GM19035 (cell line): ENCODE data around the gene TXNDC11.

Experiments
- ATAC-seq: cut with Tn5 transposase; IDR thresholded peaks from one replicate; pipeline ENCODE4 v1.9.1; 2021; ENCODE audit not compliant: unreplicated experiment

TXNDC11 gene

DNA sequence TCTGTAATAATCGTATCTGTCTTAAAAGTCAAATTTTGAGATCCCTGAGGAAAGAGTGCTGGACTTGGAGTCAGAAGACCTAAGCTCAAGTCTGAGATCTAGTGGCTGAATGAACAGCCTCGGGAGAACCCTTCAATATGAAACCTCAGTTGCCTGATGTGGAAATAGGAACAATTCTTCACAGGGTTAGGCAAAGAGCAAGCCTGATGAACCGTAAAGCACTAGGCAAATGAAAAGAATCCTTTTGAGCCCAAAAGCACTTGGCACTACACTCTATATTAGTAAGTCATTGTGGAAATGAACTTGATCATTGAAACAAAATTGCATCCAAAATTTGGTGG, 20.2 kb downstream of the TXNDC11 start:
- ATAC-seq: no peak

DNA sequence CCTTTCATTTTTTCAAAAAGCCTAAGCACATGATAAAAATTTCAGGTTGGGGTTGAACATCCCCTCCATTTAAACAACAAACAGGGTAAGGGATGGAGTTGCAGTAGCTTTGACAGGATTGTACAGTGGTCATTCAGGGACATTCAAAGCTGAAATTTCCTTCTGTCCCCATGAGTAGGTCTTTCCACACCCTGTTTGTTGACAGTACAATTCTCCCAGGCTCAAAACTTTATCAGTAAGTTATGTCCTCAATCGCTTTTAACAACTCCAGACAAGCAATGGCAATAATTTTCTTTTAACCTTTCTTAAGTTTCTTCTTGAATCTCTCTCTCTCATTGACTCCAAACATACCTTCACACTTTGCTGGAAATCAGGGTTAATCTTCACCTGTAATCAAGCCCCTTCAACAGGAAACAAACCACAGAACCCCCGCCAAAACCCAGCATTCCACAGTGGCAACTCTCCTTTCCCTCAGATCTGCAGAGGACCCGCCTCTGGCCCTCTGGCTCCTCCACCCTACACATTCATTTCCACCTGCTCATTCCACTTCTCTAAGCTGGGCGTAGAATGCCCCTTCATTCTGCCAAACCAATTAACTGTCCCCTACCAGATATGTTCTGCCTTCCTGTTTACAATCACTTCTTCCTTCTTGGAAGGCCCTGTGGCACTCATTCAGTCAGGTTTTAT, 20.7 kb downstream of the TXNDC11 start:
- ATAC-seq: no peak

DNA sequence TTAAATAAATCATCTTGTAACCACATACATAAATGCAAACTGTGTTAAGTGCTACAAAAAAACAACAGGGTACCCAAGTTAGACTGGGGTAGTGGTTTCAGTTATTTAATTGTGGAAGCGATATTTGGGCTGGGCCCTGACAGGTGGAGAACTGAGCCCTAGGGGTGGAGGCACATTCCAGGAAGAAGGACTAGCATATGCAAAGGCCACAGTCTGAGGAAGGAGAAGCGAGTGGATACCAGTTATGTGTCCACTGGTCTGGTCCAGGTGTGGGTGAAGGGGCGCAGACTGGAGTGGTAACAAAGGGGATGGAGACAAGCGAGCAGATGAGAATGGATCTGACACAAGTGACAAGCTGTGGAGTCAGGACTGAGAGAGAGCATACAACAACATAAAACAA, 22.9 kb downstream of the TXNDC11 start:
- ATAC-seq: no peak

DNA sequence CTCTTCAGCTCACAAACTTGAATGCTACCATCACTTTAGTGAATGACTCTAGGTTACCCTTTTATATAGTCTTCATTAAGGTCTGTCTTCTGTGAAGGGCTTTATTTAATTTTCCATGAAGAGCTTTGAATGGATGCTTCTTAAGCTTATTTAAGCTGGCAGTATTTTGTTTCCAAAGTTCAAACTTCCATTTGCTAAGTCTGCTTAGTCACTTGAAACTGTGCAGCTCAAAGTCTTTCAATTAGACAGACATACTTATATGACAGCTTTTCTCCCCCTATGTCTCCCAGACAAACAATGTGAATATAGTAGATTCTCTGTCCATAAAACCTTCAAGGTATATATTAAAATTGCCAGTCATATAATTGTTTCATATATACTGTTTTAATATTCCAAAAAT, 23.5 kb downstream of the TXNDC11 start:
- no peak for ATAC-seq

DNA sequence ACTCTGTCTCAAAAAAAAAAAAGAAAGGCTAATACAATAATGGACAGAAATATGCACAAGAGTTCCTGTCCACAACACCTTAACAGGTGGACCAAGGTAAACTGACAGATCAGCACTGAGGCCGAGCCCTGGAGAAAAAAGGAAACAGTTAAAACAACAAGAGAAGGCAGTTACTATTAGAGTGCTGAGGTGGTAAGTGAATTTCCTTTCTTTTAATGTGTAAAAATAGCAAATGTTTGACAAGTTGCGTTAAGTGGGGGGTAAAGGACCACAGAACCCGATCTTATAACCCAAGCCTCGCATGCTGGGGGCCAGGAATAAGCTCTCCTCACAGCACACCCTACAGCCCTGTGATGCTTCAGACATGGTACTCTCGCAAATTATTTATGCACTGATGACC, 24.8 kb downstream of the TXNDC11 start:
- no peak for ATAC-seq

DNA sequence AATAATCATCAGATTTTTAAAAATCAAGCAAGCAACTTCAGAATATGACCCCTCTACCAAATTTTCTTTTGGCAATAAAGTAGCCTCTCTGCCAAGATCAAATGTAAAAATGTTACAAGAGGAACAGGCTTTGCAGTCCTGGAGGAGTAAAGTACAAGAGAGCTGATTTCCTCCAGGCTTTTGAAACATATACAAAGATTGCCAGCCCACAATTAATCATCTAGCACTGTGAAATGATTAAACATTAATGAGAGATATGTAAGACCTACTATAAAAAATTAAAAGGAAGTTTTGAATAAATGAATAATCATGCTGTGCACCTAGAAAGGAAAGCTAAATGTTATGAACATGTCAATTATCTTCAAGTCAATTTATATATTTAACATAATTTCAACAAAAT, 26.3 kb downstream of the TXNDC11 start:
- no peak for ATAC-seq

DNA sequence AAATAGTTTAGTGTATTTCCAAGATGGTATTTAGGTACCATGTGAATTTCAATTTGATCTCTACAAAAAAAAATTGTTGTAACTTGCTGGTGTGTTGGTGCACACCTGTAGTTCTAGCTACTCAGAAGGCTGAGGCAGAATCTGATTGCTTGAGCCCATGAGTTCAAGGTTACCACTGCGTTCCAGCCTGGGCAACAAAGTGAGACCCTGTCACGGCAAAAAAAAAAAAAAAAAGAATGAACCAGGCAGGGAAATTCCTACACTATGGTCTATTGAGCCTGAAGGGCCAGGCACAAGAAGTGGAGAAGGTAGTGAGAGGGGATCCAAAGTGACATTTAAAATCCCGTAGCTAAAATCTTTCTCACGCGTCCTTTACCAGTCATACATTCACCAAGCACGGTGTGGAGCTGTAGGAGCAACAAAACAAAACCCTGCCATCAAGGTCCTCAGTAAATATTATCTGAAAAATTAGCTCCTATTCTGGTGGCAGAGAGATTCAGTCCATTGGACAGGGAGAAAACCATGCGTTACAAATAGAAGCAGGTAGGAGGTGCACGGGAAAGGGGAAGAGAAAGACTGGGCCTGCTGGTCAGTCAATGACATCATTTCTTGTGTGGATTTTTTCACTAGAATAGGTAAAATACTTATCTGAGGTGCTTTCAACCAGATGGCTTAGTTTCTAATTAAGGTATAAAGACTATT, 27.3 kb downstream of the TXNDC11 start:
- no peak for ATAC-seq

DNA sequence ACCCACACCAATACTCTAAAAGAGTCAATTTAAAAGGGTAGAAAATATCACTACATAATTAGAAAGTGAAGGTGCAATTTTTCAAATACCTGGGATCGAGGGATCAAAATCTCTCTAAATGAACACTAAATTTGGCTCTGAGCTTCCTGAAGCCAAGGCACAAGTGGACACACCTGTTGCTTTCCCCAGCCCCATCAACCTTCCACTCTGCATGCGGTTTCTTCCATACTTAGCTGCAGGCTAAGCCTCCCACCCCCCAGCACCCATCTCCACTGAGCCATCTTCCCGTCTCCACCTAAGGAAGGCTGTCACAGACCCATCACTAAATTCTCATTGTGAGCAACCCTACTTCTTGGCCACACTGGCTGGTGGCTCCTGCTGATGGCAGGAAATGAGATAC, 30.5 kb downstream of the TXNDC11 start:
- no peak for ATAC-seq

DNA sequence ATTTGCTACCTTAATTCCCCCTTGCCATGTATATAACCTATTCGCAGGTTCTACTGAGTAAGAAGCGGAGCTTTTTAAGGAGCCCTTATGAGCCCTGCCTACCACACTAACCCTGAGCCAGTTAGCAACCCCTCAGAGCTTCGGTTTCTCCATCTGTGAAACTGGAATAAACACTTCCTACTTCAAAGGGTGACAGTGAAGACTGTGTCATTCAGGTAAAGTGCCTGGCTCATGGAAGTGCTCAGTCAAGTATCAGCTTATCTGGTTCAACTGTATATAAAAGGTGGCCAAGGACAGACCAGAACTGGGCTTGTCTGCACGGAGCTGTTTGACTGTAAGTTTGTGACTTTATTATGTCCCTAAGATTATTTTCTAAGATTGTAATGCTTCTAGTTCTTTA, 31.0 kb downstream of the TXNDC11 start:
- ATAC-seq: no peak

DNA sequence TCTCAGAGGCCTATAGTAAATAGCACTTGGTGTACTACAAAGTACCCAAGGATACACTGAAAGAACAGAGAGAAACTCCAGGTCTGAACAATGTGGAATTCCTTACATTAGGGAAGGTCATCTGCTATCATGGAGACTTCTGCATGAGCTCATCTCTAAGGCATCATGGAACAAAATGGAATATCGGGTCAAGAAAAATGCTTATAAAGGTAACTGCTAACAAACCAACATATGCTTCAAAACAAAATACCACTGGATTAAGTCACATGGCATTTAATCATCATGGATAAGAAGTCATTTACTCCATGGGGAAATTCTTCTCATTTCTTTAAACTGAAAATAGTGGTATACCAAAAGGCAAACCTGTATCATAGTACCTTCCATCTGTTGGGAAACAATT, 34.2 kb downstream of the TXNDC11 start:
- no peak for ATAC-seq

DNA sequence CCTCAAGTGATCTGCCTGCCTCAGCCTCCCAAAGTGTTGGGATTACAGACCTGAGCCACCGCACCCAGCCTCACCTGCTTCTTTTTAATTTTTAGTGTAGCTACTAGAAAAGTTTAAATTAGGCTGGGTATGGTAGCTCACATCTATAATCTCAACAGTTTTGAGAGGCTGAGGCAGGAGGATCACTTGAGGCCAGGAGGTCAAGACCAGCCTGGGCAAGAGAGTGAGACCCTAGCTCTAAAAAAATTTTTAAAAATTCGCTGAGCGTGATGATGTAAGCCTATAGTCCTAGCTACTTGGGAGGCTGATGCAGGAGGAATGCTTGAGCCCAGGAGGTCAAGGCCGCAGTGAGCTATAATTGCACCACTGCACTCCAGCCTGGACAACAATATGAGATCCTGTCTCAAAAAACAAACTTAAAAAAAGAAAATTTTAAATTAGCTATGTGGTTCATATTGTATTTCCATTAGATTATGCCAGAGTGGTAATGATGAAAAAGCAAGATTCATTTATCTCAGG, 34.9 kb downstream of the TXNDC11 start:
- no peak for ATAC-seq

DNA sequence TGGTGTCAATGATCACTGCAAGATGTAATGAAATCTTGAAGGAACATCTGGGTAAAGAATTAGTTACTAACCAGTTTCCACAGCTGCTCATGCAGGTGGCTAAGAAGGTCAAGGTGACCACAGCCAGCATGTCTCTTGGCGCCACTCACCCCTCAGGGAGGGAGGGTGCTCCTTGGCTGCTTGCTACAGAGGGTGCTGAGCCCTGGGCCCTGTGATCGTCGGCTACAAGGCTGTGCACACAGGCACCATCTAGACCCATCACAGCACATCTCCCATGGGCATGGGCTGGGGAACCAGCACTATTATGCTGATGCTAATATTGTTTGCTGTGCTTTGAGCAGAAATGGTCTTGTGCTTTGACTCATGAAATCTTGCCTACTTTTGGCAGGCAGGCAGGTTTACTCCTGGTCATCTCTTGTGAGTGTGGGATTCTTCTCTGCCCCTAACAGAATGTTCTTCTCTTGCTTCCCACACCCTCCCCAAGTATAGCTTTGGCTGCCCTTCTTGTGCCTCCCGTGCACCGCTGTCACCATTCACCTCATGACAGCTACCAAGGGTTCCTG, 36.4 kb downstream of the TXNDC11 start:
- no peak for ATAC-seq

DNA sequence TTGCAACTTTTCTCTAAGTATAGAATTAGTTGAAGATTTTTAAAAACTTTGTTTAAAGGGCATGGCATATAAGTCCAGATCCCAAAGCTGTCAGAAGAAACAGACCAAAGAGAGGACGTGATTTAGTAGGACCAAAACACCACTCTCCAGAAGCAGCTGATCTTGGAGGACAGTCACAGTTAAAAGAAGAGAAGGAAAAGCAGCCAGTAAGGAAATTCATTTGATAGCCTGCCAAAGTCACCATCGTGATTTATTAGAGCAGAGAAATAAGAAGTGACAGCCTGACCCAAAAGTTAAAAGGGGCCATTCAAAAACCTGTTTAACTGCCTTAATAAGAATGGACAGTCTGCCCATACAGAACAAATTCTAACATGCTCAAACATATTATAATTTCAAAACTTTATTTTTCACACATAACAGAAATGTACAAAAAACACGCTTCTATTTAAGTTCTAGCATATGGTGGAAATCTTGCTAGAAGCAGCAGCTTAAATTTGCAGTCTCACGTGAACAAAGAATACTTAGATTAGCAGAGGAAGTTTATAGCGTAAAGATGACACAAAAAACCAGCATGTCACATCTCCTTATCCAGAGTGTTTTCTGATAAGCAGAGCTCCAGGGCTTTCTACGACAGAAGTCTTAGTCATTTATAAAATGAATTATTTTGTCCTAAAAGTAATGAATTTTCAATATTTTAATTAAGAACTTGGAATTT, 37.2 kb downstream of the TXNDC11 start:
- no peak for ATAC-seq

DNA sequence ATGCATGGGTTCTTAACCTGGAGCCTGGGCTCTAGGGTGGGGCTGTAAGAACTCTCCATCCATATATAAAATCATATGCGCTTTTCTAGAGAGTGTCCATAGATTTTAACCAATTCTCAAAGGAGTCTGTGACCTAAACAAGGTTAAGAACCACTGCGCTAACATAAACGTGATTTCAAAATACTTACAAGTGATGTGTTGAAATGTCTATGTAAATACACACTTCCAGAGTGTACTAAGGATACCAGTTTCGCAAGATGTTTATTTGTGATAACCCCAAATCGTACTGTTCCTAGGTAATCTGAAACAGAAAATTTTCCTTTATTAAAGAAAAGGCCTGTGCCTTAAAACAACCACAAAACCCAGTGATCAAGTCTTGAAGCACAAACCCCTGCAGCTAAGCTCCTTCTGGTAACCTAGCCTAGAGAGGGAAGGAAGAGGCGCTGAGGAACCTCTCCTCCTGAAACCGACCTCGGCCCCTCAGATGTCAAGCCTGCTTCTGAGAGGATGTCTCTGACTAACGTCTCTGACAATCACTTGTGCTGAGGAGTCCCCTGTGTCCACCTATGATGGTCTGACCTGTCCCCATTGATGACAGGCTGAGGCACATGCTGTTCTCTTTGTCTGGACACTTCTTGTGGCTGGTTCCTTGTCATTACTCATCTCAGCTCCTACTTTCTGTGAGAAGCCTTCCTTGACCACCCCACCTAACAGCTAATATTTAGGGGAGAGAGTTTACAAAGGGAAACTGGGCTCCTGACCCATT, 42.2 kb downstream of the TXNDC11 start:
- ATAC-seq: no peak

DNA sequence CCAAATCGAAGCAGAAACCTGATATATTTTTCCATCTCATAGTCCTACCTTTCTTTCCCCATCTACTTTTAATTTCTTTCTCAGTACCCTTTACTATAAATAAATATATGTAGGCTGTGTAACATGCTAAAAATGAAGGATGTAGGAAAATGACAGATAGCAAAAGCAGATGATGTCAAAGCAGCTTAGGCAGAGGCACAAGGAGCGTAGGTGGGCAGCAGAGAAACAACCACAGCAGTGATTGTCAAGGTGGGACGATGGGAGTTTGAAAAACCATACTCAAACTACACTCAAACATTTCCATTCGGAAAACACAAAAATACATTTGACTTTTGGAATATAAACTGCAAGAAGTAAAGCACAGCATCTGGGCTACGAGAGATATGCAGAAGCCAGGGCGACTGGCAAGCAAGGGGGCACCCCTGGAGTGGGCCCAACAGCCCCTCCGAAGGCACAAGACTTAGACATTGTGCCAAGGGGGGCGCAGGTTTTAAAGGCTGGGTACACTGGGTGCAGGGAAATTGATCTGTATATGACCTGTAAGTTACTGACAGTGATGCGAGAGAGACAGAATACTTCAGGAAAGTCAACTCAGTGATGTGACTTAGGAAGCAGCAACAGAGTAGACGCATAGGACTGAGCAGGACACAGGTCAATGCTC, 43.3 kb downstream of the TXNDC11 start:
- ATAC-seq: no peak

DNA sequence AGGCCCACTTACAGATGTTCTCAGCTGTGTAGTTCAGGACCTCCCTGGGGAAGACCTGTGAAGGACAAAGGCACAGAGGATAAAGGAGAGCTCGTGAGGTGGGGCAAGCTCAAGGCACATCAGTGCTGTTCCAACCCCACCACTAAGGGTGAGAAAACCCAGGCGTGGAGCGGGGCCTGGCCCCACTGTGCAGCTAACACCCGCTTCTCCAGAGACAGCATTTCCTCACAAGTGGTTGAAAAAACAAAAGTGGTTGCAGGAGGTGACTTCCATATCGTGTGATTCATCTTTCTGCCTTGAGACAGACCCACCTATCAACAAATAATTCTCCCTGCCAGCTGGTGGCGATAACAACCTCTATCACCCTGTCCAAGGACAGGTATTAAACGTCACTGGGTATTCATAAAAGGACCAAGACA, 44.4 kb downstream of the TXNDC11 start:
- no peak for ATAC-seq

DNA sequence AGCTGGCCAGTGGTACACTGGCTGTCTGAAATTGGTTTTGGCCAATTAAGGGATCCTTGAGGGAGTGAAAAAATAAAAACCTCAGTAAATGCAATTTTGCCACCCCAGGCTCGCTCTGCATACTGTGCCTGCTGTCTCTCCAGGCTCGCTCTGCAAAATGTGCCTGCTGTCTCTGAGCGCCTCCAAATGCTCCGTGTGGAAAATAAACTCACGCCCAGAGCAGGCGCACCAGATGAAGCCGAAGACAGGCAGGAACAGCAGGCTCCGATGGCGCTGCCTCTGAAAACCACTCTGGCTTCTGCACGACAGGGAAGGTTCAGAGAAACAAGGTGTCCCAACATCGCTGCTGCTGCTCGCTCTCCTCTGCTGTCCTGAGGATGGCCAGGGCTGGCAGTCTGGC, 45.3 kb downstream of the TXNDC11 start:
- no peak for ATAC-seq

DNA sequence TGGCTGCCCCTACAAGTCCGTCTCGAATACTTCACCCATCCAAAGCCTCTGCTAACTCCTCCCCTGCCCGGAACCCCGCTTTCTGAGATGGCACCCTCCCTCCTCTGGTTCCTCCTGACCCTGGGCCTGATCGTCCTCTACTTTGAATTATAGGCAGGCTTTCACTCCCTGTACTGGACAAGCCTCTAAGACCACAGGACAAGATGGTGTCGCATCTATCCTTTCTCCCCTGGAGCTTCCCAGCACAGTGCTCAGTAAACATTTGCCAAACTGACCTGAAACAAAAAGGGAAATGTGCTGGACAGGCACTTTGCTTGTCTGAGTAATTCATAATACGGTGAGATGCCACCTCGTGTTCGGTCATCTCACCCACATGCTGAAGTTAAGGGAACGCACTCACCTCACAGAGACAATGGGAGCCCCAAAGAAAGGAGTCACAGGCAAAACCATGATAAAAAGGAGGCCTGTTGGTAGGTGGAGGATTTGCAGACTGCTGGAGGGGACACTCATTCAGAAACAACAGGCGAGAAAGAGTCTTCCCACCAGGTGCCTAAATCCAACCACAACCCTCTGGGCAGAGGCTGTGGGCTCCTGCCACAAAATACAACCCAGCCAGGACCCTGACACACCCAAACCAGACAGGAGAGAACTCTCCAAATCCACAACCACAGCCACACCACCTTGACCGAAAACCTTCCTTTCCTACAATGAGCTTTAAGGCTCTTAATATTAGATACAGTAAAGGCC, 46.2 kb downstream of the TXNDC11 start:
- ATAC-seq: no peak

DNA sequence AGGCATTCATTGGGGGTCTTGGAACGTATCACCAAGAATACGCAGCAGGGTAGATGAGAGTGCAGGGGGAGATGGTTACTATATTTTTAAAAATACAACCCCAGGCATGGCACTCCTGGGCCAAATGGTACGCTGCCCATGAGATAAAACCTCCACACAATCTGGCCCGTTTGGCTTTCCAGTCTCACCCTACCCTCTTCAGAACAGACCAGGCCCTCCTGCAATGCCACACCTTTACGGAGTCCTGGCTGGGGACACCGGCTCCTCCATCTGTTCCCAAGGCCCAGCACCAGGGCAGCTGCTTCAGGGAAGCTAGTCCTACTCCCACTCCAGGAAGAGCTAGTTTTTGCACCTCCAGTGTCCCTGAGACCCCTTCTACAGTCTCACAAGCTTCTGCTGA, 50.0 kb downstream of the TXNDC11 start:
- ATAC-seq: no peak

DNA sequence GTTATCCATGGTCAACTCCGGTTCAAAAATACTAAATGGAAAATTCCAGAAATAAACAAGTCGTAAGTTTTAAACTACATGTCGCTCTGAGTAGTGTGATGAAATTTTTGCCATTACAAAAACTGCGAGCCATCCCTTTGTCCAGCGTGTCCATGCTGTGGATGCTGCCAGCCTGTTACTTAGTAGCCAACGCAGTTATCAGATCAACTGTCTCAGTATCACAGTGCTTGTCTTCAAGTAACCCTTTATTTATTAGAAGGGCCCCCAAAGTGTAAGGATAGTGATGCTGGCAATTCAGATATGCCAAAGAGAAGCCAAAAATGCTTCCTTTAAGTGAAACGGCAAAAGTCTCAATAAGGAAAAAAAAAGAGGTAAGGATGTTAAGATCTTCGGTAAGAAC, 50.5 kb downstream of the TXNDC11 start:
- ATAC-seq: no peak
